Stimulated activated CD4-positive, alpha-beta T cell treated with anti-CD3 and anti-CD28 coated beads, Interleukin-4, amount 100 ng/mL, for 48 hours (primary cell): ENCODE measurements around the gene MGAT3.

ENCODE experiments used
- DNase-seq, 2 donors: peaks; one replicate each; pipeline ENCODE4 v3.0.0-alpha.2; 2020; ENCODE audit warnings: low read depth in 2 of 2

The MGAT3 gene

GRCh38 chr22:39428597-39429071 is 28.2 kb upstream of the MGAT3 start:
- DNase-seq: no peak

DNA sequence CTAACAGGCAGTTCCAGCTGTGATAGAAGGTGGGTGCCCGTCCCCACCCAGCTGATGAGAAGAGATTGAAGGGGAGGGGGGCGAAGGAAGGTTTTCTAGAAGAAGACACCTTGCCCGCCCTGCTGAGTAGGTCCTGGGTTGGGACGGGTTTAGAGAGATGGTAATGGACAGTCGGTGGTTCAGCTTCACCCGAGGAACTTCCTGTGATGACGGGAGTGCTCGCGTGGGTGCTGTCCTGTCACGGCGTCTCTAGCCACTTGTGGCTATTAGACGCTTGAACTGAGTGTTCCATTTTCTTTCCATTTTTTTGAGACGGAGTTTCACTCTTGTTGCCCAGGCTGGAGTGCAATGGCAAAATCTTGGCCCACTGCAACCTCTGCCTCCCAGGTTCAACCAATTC is 27.6 kb upstream of the MGAT3 start:
- DNase-seq: no peak

DNA sequence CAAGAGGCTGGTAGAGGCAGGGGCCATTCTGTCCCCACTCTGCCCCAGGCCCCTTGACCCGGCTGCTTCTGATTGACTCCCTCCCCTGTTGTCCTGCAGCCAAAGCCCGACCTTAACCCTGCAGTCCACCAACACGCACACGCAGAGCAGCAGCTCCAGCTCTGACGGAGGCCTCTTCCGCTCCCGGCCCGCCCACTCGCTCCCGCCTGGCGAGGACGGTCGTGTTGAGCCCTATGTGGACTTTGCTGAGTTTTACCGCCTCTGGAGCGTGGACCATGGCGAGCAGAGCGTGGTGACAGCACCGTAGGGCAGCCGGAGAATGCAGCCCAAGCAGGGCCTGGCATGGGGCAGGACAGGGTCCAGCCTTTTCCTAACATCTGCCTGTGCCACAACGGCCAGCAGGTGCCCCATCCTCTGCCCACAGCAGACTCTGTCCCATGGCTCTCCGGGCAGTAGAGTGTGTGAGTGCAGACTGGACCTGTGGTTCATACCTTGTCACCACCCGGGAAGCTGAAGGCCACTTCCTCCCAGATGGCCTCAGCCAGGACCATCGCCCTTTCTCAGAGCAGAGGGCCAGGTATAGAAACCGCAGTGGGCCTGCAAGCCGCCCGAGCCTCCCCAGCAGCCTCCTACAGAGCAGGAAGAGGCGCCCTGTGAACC is 26.8 kb upstream of the MGAT3 start:
- no peak for DNase-seq

DNA sequence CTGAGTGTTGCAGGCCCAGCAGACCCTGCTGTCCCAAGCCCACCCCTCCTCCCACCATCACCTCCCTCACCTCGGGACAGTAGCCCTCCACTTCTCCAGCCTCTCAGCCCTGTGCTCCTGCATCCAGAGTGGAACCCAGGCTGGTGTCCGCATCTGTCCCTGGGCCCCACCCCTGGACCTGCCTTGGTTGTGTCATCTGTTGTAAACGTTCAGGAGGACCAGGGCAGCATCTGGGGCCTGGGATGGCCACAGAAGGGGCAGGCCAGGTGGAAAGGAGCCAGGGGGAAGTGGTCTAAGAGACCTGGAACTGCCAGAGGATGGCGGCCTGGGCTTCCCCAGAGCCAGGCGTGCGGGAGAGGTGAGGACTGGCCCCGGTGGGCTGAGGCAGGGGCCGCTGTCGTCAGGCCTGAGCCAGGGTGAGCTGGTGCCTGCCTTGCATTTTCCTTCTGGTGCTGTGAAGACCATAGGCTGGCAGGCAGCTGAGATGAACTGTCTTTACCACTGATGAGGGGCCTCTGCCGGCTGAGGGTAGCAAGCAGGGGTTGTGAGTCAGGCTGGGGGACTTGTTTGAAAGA is 26.1 kb upstream of the MGAT3 start:
- no peak for DNase-seq

GRCh38 chr22:39431216-39431801 is 25.5 kb upstream of the MGAT3 start:
- DNase-seq: no peak

DNA sequence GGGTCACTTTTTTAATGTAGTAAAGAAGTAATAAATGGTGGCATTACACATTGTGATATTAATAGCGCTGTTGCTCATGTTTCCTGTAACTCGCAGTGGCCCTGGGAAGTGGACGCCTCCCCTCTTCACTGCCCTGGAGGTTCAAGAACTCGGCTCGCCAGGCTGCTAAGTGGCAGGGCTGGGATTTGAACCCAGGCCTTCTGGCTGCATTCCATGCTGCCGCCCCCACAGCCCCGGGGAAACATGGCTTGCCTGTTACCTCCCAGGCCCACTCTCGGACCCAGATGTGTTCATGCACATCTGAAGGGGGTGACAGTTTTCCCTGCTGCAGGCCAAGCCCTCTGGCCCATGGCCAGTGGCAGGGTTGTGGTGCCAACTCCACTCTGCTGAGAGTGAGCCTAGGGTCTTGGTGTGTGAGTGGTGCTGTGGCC is 25.0 kb upstream of the MGAT3 start:
- no peak for DNase-seq

DNA sequence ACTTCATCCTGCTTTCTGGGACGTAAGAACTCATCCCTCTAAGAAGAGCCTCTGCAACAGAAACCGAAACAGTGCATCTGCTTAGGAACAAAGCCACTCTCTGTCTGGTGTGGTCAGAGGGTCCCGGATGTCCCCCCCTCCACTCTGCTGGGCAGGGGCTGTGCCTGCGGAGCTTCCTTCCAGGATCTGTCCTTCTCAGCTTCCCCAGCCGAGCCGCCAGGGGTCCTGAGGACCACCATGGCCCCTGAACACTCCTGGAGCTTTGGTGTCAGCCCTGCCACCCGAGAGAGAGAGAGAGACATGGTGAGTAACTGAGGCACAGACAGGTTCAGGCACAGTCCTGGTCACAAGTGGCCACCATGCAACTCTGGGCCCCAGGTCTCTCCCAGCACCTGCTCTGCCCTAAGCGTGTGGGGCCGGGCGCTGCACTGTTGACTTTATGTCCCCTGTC is 24.4 kb upstream of the MGAT3 start:
- DNase-seq: no peak

DNA sequence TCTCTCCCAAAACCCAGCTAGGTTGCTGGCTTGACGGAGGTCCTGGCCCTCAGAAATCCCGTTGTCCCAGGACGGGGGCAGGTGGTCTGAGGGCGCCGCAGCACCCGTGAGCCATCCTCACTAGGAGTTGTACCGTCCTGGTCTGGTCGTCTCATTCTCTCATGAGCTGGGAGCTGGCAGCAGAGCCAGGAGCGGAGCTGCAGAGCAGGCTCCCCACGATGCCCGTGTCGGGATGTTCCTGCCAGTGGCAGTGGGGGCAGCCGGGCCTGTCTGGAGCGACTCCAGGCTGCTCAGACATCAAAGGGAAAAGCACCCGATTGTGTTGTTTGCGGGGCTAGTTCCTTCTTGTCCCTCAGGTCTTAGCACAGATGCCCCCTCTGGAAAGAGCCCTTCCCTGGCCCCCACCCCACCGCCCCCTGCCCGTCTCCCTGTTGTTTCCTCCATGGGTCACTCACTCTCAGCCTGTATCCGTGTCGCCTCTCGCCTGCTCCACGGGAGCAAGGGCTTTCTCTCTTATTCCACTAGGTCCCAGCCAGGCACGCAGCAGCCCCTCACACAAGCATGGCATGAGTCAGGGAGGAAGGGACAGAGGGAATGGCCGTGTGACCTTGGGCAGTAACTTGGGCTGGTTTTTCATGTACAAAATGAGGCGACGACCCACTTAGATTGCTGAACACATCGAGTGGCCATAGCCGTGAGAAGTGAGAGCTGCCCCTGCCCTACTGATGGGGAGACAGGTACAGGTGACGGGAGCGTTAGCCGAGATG is 23.2 kb upstream of the MGAT3 start:
- no peak for DNase-seq

GRCh38 chr22:39434243-39434653 is 22.6 kb upstream of the MGAT3 start:
- no peak for DNase-seq

- no peak for DNase-seq
Observed at GRCh38 chr22:39434721-39435120, 22.1 kb upstream of the MGAT3 start.

DNA sequence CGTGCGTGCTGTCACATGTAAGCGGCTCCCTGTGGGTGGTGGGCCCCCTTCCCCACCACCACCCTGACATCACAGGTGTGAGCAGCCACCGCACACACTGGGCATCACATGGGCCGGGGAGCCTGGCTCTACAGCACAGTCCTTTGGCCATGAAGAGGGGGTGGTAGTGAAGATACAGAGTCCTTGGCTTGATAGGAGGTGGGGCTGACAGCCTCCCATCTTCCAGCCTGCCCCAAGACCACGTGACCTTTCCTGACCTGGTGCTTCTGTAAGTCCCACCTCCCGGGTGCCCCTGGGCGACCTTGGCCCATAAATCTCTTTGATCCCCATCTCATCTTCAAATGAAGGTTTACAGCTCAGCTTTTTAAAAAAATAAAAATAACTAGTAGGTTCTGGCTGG is 21.2 kb upstream of the MGAT3 start:
- DNase-seq: no peak

GRCh38 chr22:39437791-39438704 is 18.8 kb upstream of the MGAT3 start:
- no peak for DNase-seq

- DNase-seq: no peak
Observed at GRCh38 chr22:39439170-39439569, 17.6 kb upstream of the MGAT3 start.

GRCh38 chr22:39443398-39443797 is 13.4 kb upstream of the MGAT3 start:
- no peak for DNase-seq

- DNase-seq: no peak
Observed at GRCh38 chr22:39444247-39444800, 12.5 kb upstream of the MGAT3 start.

GRCh38 chr22:39444937-39445465 is 11.8 kb upstream of the MGAT3 start:
- DNase-seq: no peak

GRCh38 chr22:39445678-39446077 is 11.1 kb upstream of the MGAT3 start:
- no peak for DNase-seq

GRCh38 chr22:39446239-39446721 is 10.5 kb upstream of the MGAT3 start:
- no peak for DNase-seq

- DNase-seq: no peak
Observed at GRCh38 chr22:39448205-39449054, 8.4 kb upstream of the MGAT3 start.

GRCh38 chr22:39449708-39450107 is 7.1 kb upstream of the MGAT3 start:
- DNase-seq: no peak
